DND-41 (cell line): ENCODE data around the gene MCU.

ENCODE experiments used
- CTCF ChIP-seq: IDR thresholded peaks from 2 replicates; pipeline ENCODE4 v1.5.1; 2012; ENCODE audit warnings: borderline replicate concordance, low read length, moderate library complexity, mild to moderate bottlenecking; ENCODE audit not compliant: poor library complexity, severe bottlenecking; ENCODE audit errors: extremely low read depth
- EZH2 ChIP-seq: IDR thresholded peaks from 3 replicates; pipeline ENCODE4 v1.6.1; 2012; ENCODE audit warnings: borderline replicate concordance, low read depth, mild to moderate bottlenecking, moderate library complexity, low read length, inconsistent platforms; ENCODE audit not compliant: severe bottlenecking

DNA sequence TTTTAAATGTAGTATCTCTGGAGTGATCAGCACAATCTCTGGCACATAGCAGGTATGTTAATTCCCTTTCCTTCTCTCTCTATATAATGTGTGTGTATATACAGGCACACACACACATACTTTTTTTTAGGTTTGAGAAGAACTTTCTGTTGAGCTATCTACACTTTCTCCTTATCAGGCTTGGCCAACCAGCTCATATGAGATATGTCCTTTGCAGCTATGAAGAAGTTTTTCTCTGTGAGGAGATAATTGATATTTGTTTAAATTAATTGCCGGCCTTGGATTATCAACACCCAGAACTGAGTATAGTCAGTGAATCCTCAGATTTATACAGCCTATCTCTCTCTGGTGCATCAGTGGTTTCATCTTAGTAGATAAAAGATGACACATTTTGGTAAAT, 2.3 kb upstream of the MCU start:
- TF ChIP-seq CTCF: no peak
- TF ChIP-seq EZH2: no peak
